OCI-LY1 (cell line): ENCODE measurements around the gene KCNIP3.

Experiments
- H2AFZ ChIP-seq: fragments of 200-600 bp; sonication (generic), shearing (Covaris generic); 2 replicates; pipeline ENCODE4 v1.6.0; 2014; ENCODE audit warnings: antibody characterized with exemption, mild to moderate bottlenecking, low read length
- H3F3A ChIP-seq: fragments of 200-600 bp; sonication (generic), shearing (Covaris generic); 2 replicates; pipeline ENCODE4 v1.6.0; 2014; ENCODE audit warnings: mild to moderate bottlenecking, antibody characterized with exemption, low read length, moderate library complexity; ENCODE audit not compliant: insufficient read depth
- H3K27ac ChIP-seq: fragments of 200-600 bp; sonication (generic); 2 replicates; pipeline ENCODE4 v1.5.1; 2014; ENCODE audit warnings: low read length, mixed run types, mild to moderate bottlenecking, low read depth; ENCODE audit not compliant: poor library complexity, severe bottlenecking
- H3K27me3 ChIP-seq: fragments of 200-600 bp; sonication (generic); 2 replicates; pipeline ENCODE4 v1.6.0; 2014; ENCODE audit warnings: antibody characterized with exemption, mild to moderate bottlenecking, low read length, moderate library complexity; ENCODE audit not compliant: insufficient read depth
- H3K36me3 ChIP-seq: fragments of 200-600 bp; sonication (generic); 2 replicates; pipeline ENCODE4 v1.6.1; 2014; ENCODE audit warnings: mild to moderate bottlenecking, antibody characterized with exemption, low read length, moderate library complexity, mixed read lengths; ENCODE audit not compliant: insufficient read depth
- H3K4me1 ChIP-seq: fragments of 200-600 bp; sonication (generic); 2 replicates; pipeline ENCODE4 v1.5.1; 2014; ENCODE audit warnings: mild to moderate bottlenecking, low read length, moderate library complexity; ENCODE audit not compliant: insufficient read depth, severe bottlenecking
- H3K4me2 ChIP-seq: fragments of 200-600 bp; sonication (generic), shearing (Covaris generic); 2 replicates; pipeline ENCODE4 v1.6.1; 2014; ENCODE audit warnings: low read length
- H3K4me3 ChIP-seq: fragments of 200-600 bp; sonication (generic); 2 replicates; pipeline ENCODE4 v1.5.1; 2014; ENCODE audit warnings: low read length, low read depth, mild to moderate bottlenecking, mixed read lengths; ENCODE audit not compliant: poor library complexity, severe bottlenecking
- H3K79me2 ChIP-seq: fragments of 200-600 bp; shearing (Covaris generic); 2 replicates; pipeline ENCODE4 v1.6.1; 2016; ENCODE audit warnings: mixed run types, low read length, mixed read lengths; ENCODE audit not compliant: insufficient read depth
- H3K9ac ChIP-seq: fragments of 200-600 bp; sonication (generic), shearing (Covaris generic); 2 replicates; pipeline ENCODE4 v1.6.1; 2014; ENCODE audit warnings: mild to moderate bottlenecking, low read length, mixed read lengths
- H3K9me2 ChIP-seq: fragments of 200-600 bp; sonication (generic), shearing (Covaris generic); 2 replicates; pipeline ENCODE4 v1.6.1; 2014; ENCODE audit warnings: low read depth, mild to moderate bottlenecking, low read length, mixed read lengths
- H3K9me3 ChIP-seq: fragments of 200-600 bp; shearing (Covaris generic); 2 replicates; pipeline ENCODE4 v1.6.1; 2014; ENCODE audit warnings: low read length, mixed read lengths
- H4K20me1 ChIP-seq: fragments of 200-600 bp; sonication (generic), shearing (Covaris generic); 2 replicates; pipeline ENCODE4 v1.6.0; 2016; ENCODE audit warnings: mild to moderate bottlenecking, low read length; ENCODE audit not compliant: insufficient read depth
- CTCF ChIP-seq: fragments of 200-600 bp; sonication (generic), shearing (Covaris generic); IDR thresholded peaks from 2 replicates; pipeline ENCODE4 v1.5.1; 2017; ENCODE audit warnings: mild to moderate bottlenecking, antibody characterized with exemption, low read length, moderate library complexity, mixed read lengths
- EZH2 ChIP-seq: fragments of 200-600 bp; sonication (generic), shearing (Covaris generic); IDR thresholded peaks from 2 replicates; pipeline ENCODE4 v1.8.0; 2017; ENCODE audit warnings: borderline replicate concordance, mixed run types, mild to moderate bottlenecking, antibody characterized with exemption, low read length, moderate library complexity, mixed read lengths

KCNIP3 gene

GRCh38 chr2:95329891-95330793 is 33.0 kb downstream of the KCNIP3 start:
- Histone ChIP-seq H3K79me2 (no peaks in the 10 kb centered on the region), H3K4me3 (no peak overlapping the region), H3F3A (no peaks in the 10 kb centered on the region), H4K20me1 (no peaks in the 10 kb centered on the region), H3K36me3 (no peaks in the 10 kb centered on the region), H3K27ac (no peak overlapping the region), H3K4me1 (no peaks in the 10 kb centered on the region), H3K27me3 (no peaks in the 10 kb centered on the region; the same call in 1 of the 2 replicates), H3K9ac (no peak overlapping the region), H2AFZ (no peak overlapping the region), H3K9me2 (no peaks in the 10 kb centered on the region), H3K9me3 (no peaks in the 10 kb centered on the region), H3K4me2 (no peak overlapping the region)
- no peak for TF ChIP-seq EZH2
- no peak for TF ChIP-seq CTCF

GRCh38 chr2:95330794-95331338 is 33.7 kb downstream of the KCNIP3 start:
- H3K4me2 ChIP-seq = no peak overlapping the region
- no peaks in the 10 kb centered on the region for H4K20me1 ChIP-seq
- no peaks in the 10 kb centered on the region for H3K9me2 ChIP-seq
- no peaks in the 10 kb centered on the region for H3F3A ChIP-seq
- H2AFZ ChIP-seq = no peak overlapping the region
- no peak overlapping the region for H3K4me3 ChIP-seq
- H3K9me3 ChIP-seq = no peaks in the 10 kb centered on the region
- H3K9ac ChIP-seq = no peak overlapping the region
- no peaks in the 10 kb centered on the region for H3K4me1 ChIP-seq
- no peaks in the 10 kb centered on the region for H3K79me2 ChIP-seq
- H3K36me3 ChIP-seq = no peaks in the 10 kb centered on the region
- no peaks in the 10 kb centered on the region; the same call in 1 of the 2 replicates for H3K27me3 ChIP-seq
- TF ChIP-seq EZH2 = no peak
- no peak for TF ChIP-seq CTCF
- H3K27ac ChIP-seq = no peak overlapping the region

GRCh38 chr2:95331606-95332005 is 34.5 kb downstream of the KCNIP3 start:
- TF ChIP-seq EZH2 (no peak), CTCF (no peak)
- no peaks in the 10 kb centered on the region; the same call in 1 of the 2 replicates for H3K27me3 ChIP-seq
- no peak overlapping the region for H3K27ac ChIP-seq
- H4K20me1 ChIP-seq = no peaks in the 10 kb centered on the region
- H3K9ac ChIP-seq = no peak overlapping the region
- no peaks in the 10 kb centered on the region for H3K9me2 ChIP-seq
- no peaks in the 10 kb centered on the region for H3K79me2 ChIP-seq
- no peaks in the 10 kb centered on the region for H3K36me3 ChIP-seq
- no peaks in the 10 kb centered on the region for H3K9me3 ChIP-seq
- H3F3A ChIP-seq = no peaks in the 10 kb centered on the region
- H2AFZ ChIP-seq = no peak overlapping the region
- H3K4me3 ChIP-seq = no peak overlapping the region
- no peak overlapping the region for H3K4me2 ChIP-seq
- no peaks in the 10 kb centered on the region for H3K4me1 ChIP-seq
